ENCODE measurements around the gene LEKR1.

LEKR1 gene

DNA sequence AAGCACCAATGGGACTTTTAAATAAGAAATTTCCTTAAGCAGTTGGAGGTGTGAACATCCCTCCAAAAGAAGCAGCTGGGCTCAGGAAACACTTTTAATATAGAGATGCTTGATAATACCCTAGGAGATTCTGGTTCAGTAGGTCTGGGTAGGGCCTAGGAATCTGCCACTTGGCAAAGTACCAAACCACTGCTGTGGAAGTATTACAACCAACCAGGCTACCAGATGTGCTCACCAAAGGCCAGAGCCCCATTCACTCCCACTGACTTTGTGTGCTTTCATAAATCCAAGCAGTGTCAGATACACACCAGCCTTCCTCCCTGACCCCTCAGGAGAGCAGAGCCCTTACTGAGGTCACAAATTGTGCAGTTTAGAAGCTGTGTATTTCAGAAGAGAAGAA lies 171.2 kb downstream of the LEKR1 start:
- no peak for DNase-seq

GRCh38 chr3:157001221-157001957 lies 175.2 kb downstream of the LEKR1 start:
- DNase-seq = no peak

- DNase-seq = no peak
Observed at GRCh38 chr3:157021679-157022078, 195.5 kb downstream of the LEKR1 start.

GRCh38 chr3:157023226-157023625 lies 197.1 kb downstream of the LEKR1 start:
- no peak for DNase-seq

DNA sequence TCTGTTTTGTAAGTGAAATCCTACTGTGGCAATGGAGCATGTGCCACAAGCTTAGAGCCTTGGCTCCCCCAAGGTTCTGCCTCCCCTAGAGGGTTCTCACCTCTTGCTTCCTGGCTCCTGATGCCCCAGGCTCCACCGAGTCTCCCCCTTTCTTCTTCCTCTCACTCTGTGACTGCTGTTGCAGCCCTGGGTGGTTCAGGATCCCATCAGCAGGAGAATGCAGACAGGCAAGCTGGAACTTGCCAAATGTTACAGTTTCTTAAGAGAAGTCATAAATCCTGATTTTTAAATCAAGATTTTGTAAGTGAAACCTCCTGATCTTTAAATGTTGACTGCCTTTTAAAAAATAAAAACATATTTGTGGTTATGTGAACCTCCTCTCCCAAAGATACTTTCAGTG lies 199.9 kb downstream of the LEKR1 start:
- no peak for DNase-seq

DNA sequence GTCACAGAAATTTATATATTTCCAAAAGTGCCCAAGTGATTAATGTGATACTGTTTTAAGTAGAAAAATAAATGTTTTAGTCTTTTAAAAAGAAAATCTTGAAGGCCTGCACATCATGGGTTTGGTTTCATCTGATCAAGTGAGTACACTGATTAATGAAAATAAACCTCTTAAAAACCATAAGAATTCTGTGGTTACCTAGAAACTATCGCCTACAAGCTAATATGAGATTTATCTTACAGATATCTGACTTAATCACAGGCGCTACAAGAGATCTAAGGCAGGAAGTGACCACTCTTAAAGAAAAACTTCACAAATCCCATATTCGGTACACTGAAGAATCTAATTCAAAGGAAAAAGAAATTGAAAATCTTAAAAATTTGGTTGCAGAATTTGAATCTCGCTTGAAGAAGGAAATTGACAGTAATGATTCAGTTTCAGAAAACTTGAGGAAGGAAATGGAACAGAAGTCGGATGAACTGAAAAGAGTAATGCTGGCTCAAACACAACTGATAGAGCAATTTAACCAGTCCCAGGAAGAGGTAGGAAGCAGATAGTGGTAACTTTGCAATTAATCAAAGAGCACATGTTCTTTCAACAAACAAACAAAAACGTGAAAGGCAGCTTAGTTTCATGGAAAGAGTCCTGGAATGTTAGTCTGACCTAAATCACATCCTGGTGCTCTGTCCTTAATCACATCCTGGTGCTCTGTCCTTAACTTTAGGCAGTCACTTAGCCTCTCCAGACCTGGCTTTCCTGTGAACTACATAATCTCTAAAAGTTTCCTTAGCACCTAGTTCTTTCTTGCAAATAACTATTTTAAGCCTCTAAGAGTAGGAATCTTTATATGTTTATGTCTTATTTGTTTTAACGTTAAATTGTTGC lies 201.9 kb downstream of the LEKR1 start:
- DNase-seq = no peak

DNA sequence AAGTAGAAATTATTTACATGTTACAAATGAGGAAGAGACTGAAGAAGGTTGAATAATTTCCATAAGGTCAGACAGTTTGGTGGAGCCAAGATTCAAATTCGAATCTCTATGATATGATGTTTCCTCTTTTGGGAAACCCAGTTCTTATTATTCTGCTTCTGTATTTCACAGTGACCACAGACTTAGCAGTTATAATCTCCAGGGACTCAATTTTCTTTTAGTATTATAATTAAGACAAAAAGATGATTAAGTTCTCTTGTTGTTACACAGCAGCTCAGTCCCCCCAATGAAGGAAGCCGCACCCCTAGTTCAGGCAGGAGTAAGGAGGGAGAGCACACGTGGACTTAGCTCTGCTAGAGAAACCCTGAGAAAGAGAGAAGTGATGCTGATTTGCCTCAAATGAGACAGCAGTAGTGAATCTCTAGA lies 203.2 kb downstream of the LEKR1 start:
- peak; percentile 52 for DNase-seq

GRCh38 chr3:157030712-157031111 lies 204.6 kb downstream of the LEKR1 start:
- DNase-seq = no peak

DNA sequence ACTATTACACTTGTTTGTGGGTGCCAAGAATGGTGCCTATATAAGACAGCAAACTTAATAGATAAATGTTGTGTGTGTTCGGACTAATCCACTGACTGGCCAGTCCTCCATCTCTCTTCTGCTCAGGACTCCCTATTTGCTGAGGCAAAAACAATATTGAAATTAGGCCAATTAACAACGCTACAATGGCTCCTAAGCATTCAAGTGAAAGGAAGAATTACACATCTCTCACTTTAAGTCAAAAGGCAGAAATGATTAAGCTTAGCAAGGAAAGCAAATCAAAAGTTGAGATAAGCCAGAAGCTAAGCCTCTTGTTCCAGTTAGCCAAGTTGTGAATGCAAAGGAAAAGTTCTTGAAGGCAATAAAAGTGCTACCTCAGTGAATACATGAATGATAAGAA lies 206.8 kb downstream of the LEKR1 start:
- no peak for DNase-seq

DNA sequence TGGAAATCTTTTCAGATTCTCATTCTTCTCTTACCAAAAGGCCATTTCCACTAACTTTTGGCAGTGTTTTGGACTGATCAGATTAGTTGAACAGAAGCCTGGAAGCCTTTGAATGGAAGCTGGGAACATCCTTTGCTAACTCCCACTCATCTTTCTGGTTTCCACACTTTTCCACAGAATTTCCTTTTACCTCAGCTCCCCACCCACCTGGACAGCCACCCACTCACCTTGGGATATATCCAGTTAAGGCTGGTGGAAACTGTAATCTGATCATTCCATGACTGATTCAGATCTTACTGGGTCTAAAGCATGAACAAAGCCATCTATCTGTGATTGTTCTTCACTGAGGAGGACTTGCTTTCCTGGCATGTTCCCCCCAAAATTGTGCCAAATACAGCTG lies 214.3 kb downstream of the LEKR1 start:
- DNase-seq = no peak

GRCh38 chr3:157042226-157042625 lies 216.1 kb downstream of the LEKR1 start:
- no peak for DNase-seq

DNA sequence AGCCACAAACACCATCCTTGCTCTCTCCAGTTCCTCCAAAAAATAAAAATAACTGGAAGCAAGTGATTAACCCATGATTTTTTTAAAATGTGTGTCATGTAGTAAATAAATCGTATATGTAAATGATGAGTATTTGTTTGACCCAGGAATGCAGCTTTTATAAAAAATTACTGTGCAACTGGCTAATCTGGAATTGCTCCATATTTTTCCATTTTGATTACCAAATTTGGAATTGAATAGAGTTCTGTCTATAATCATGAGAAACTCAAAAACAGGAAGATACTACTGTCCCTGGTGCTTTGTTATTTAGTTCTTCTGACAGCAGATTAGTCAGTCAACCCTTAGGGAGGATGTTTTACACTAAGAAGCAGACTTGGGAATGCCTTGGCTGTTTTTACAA lies 217.6 kb downstream of the LEKR1 start:
- DNase-seq = no peak

DNA sequence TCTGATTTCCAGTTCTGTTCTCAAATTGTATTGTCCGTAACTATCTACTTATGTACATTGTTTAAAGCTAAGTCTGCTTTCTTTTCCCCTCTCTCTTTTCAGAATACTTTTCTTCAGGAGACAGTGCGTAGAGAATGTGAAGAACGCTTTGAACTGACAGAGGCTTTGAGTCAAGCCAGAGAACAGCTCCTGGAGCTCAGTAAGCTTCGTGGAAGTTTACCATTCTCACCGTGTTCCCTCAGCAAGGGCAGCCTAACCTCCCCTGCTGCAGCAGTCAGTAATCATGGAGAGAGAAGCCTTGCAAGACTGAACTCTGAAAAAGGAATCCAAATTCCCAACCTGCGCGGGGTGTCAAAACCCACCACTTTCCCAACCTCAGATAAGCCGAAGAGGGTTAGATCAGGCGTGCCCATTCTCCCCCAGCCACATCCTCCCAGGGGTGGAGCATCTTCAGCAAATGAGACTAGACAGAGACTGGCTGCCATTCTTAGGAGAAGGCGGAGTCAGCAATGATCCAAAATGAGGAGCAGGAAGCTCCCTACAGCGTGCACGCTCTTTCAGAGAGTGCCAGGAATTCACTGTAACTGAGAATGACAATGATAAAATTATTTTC lies 219.2 kb downstream of the LEKR1 start:
- no peak for DNase-seq

DNA sequence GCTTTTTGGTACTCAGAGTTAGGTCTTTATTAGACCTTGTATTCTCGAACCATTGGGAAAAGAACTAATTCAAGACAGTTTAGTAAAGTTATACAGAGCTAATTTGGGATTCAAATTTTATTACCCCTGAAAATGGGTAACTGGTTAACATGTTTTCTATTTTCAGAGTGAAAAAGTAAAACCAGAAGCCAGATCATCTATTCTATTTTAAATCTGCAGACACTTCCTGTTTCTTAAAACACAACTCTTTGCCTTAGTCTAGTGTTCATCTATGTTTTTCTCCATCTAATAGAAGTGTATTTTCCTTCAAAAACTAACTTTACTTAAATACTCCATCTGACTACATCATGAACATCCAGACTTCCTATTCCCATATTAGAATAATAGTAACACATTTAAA lies 220.4 kb downstream of the LEKR1 start:
- no peak for DNase-seq

- no peak for DNase-seq
Observed at GRCh38 chr3:157051055-157051454, 224.9 kb downstream of the LEKR1 start.

GRCh38 chr3:157051591-157051990 lies 225.4 kb downstream of the LEKR1 start:
- no peak for DNase-seq

DNA sequence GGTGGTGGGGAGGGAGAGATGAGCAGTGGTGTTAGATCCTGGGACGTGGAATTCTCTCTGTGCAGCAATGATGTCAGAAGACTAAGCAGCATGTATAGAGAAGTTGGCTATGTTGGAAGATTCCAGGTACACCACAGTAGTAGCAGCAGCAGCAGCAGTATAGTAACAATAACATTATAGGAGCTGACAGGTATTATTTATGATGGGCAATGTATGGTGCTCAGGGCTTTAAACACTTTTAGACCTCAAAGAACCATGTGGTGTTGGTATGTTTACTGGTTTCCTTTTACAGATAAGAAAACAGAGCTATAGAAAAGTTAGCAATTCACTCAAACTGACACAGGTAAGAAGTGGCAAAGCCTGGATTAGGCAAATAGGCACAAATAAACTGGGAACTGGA lies 229.9 kb downstream of the LEKR1 start:
- no peak for DNase-seq

DNA sequence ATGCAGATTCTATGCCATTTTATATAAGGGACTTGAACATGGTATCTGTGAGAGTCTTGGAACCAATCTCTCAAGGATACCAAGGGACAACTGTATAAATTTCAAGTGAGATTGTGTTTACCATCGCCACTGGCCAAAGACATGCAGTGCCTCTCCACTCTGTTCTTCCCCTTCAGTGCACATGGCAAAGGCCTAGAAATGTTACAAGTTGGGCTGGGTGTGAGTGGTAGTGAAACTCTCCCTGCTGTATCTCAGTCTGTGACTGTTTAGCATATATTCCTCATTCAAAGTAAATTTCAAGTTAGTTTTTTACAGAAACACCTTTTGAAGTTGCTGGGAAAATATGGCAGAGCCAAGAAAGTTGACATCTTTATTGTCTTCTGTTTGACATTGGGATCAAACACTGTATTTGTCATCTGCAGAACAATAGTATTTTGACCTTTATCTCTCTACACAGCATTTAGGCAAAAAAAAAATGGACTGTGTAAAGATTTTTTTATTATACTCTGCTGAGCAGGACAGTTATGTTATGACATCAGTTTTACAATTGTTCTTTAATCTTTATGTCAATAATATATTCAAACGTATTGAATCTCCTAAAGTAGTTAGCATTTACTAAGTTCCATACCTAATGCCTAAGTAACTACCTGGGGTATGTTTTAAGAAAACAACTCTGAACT lies 232.4 kb downstream of the LEKR1 start:
- DNase-seq = no peak

DNA sequence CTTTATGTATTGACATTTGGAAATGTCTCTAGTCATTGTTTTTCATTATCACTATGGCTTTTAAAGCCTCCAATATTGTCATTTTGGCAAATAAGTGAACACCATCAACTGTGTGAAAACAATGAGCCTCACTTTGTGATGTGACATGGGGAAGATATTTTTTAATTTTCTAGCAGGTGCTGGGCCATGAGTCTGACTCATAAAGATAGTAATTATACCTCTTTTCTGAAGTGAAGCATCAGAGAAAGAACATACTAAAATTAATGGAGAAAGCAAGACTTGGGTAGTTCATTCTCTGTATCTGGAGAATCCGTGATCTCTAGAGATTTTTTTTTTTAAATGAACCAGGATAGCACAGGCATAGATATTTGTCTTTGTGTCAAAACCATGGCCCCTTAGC lies 233.0 kb downstream of the LEKR1 start:
- no peak for DNase-seq

- no peak for DNase-seq
Observed at GRCh38 chr3:157059661-157060060, 233.5 kb downstream of the LEKR1 start.

- no peak for DNase-seq
Observed at GRCh38 chr3:157061265-157061664, 235.1 kb downstream of the LEKR1 start.

DNA sequence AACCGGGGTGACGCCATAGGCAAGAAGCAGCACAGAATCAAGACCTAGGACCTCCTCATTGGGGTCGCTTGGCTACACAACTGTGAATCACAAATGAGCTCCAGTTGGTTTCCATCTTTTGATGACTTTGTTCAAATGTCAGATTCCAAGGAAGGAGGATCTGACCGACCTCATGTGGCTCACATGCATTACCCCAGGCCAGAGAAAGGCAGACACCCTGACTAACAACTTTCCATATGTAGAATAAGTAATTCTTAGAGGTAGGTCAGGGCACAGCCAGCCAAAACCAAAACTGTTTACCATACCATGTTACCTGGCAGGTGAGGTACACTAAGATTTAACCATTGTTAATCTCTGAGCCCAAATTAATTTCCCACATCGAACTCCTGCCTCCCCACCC lies 237.3 kb downstream of the LEKR1 start:
- DNase-seq = no peak

GRCh38 chr3:157063926-157064325 lies 237.8 kb downstream of the LEKR1 start:
- DNase-seq = no peak
